RWPE2 (cell line): ENCODE data around the gene CACNA2D3.

Source experiments
- ATAC-seq: fragments of 200-7000 bp; cut with Tn5 transposase; 3 replicates; pipeline ENCODE4 v1.9.1; 2021; ENCODE audit warnings: low read depth
- DNase-seq: peaks from one replicate; pipeline ENCODE4 v3.0.0-alpha.2; 2020; ENCODE audit warnings: low spot score
- H3K27ac ChIP-seq: fragments of 450-650 bp; 2 replicates; pipeline ENCODE4 v1.5.1; 2017; ENCODE audit warnings: mild to moderate bottlenecking; ENCODE audit not compliant: poor library complexity, severe bottlenecking
- H3K27me3 ChIP-seq: fragments of 250-450 bp; sonication (Bioruptor Pico); 2 replicates; pipeline ENCODE4 v1.5.1; 2021; ENCODE audit warnings: mild to moderate bottlenecking, moderate library complexity; ENCODE audit not compliant: insufficient read depth, poor library complexity, severe bottlenecking
- H3K36me3 ChIP-seq: fragments of 250-450 bp; sonication (Bioruptor Pico); 2 replicates; pipeline ENCODE4 v1.5.1; 2020; ENCODE audit warnings: low read depth, mild to moderate bottlenecking, moderate library complexity
- H3K4me1 ChIP-seq: fragments of 250-450 bp; sonication (Bioruptor Pico); 2 replicates; pipeline ENCODE4 v1.5.1; 2021; ENCODE audit warnings: mild to moderate bottlenecking, moderate library complexity; ENCODE audit not compliant: insufficient read depth, poor library complexity, severe bottlenecking
- H3K4me3 ChIP-seq: fragments of 250-450 bp; sonication (Bioruptor Pico); 2 replicates; pipeline ENCODE4 v1.5.1; 2021; ENCODE audit warnings: mild to moderate bottlenecking, moderate library complexity; ENCODE audit not compliant: severe bottlenecking
- H3K9me3 ChIP-seq: fragments of 250-450 bp; sonication (Bioruptor Pico); 2 replicates; pipeline ENCODE4 v1.5.1; 2021; ENCODE audit warnings: mild to moderate bottlenecking, moderate library complexity; ENCODE audit not compliant: severe bottlenecking
- TF ChIP-seq, protein P1 (sequence below): fragments of 450-650 bp; IDR thresholded peaks from one replicate; pipeline ENCODE4 v1.5.1; 2017; ENCODE audit warnings: mild to moderate bottlenecking, moderate library complexity; ENCODE audit not compliant: poor library complexity, severe bottlenecking

CACNA2D3 gene

DNA sequence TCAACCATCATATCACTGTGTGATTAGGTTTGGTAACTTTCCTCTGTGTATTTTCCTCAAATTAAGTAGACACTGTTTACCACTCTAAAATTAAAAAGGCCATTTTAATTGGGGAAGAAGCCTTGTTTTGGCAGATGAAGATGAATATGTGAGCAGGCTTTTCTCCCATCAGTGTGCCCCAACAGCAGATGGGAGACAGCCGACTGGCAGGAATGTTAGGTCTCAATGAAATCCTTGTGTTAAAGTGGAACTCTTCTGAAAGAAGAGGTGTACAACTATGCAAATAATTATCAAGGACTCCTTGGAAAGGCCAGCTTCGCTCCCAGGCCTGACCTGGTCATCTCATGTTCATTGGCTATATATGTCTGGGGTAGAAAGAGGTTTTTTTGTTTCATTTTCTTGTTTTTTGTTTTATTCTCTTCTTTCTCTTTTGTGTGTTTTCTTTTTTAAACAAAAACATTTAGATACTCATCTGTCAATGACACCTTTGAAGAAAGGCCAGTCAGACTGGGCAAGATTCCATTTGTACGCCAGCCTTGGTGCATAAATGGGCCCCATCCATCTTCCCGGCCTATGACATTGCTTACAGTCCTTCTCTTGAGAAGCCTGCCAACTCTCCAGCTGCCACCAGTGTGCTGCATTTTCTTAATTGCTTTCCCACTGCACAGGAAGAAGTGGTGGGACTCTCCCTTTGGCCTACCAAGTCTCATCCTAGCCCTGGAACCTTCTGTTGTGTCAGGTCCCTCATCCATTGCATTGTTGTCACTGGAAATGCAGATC, 779.7 kb downstream of the CACNA2D3 start:
- Histone ChIP-seq H3K4me3 (no peak overlapping the region), H3K27me3 (no peaks in the 10 kb centered on the region), H3K27ac (no peak overlapping the region), H3K9me3 (no peaks in the 10 kb centered on the region), H3K4me1 (peaks cover 4% of the 10 kb centered on the region), H3K36me3 (no peaks in the 10 kb centered on the region)
- ATAC-seq (no peak), DNase-seq (no peak)
- TF ChIP-seq, protein P1, sequence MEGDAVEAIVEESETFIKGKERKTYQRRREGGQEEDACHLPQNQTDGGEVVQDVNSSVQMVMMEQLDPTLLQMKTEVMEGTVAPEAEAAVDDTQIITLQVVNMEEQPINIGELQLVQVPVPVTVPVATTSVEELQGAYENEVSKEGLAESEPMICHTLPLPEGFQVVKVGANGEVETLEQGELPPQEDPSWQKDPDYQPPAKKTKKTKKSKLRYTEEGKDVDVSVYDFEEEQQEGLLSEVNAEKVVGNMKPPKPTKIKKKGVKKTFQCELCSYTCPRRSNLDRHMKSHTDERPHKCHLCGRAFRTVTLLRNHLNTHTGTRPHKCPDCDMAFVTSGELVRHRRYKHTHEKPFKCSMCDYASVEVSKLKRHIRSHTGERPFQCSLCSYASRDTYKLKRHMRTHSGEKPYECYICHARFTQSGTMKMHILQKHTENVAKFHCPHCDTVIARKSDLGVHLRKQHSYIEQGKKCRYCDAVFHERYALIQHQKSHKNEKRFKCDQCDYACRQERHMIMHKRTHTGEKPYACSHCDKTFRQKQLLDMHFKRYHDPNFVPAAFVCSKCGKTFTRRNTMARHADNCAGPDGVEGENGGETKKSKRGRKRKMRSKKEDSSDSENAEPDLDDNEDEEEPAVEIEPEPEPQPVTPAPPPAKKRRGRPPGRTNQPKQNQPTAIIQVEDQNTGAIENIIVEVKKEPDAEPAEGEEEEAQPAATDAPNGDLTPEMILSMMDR: no peak

DNA sequence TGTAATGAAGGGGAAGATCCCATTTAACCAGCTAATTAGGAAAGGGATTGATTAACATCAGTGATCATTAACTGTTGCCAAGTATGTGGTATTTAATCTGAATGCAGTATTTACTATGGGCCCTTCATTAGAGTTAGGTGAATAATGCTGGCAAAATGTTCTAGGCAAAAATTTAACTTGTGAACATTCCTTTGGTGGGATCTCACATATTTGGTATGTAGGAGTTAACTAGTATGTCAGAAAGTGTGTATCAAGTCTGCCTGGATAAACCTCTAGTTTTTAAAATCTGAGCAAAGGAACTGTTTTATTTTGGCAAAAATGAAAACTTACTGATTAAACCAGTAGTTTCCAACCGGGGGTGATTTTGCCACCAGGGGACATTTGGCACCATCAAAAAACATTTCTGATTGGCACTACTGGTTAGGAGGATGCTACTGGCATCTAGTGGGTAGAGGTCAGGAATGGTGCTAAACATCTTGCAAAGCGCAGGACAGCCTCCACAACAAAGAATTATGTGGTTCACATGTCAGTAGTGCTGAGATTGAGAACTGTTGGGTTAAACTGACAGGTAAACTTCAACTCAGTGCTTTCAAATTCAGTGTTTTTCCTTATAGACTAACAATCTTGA, 783.0 kb downstream of the CACNA2D3 start:
- no peaks in the 10 kb centered on the region for H3K27me3 ChIP-seq
- TF ChIP-seq, protein P1: peak; percentile 18
- H3K9me3 ChIP-seq: no peaks in the 10 kb centered on the region
- H3K4me3 ChIP-seq: no peak overlapping the region
- ATAC-seq (no peak), DNase-seq (no peak)
- H3K36me3 ChIP-seq: no peaks in the 10 kb centered on the region
- H3K4me1 ChIP-seq: peaks cover 4% of the 10 kb centered on the region
- H3K27ac ChIP-seq: no peak overlapping the region

DNA sequence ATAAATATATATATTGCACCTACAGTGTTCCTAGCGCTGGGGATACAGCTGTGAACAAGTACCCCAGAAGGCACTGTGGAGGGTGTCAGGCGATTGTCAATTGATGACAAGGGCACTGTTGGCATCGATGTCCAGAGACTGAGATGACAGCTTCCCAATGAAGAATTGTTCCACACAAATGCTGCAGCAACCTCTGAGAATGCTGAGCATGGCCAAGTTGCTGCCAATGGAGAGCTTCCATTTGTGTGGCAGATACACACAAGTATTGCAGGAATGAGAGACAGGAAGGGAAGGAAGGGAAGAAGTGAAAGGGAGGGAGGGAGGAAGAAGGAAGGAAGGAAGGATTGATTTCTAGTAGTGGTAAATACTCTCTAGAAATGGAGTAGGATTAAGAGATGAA, 783.6 kb downstream of the CACNA2D3 start:
- H3K27ac ChIP-seq: no peak overlapping the region
- no peak for DNase-seq
- no peaks in the 10 kb centered on the region for H3K9me3 ChIP-seq
- TF ChIP-seq, protein P1: no peak
- H3K27me3 ChIP-seq: no peaks in the 10 kb centered on the region
- ATAC-seq: no peak
- H3K4me1 ChIP-seq: peaks cover 4% of the 10 kb centered on the region
- no peaks in the 10 kb centered on the region for H3K36me3 ChIP-seq
- H3K4me3 ChIP-seq: no peak overlapping the region

DNA sequence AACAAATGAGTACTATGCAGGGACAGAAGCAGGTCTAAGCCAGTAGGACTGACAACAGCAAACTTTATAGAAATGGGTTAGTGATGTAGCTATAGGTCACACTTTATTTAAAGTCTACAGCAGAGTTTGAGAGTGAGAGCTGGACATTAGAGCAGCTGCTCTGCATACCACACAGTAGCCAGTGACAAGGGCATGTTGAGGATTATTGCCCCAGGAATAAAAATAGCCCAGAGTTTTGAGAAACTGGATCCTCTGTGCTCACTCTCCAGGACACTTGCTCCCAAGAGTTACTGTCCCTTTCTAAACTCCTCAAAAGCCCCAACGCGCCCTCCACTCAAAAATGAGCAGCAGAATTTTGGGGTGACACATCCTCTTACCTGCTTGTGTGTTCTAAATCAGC, 784.4 kb downstream of the CACNA2D3 start:
- Histone ChIP-seq H3K27me3 (no peaks in the 10 kb centered on the region), H3K27ac (no peak overlapping the region), H3K9me3 (no peaks in the 10 kb centered on the region), H3K4me3 (no peak overlapping the region), H3K36me3 (no peaks in the 10 kb centered on the region), H3K4me1 (peaks cover 4% of the 10 kb centered on the region)
- TF ChIP-seq, protein P1: no peak
- ATAC-seq (no peak), DNase-seq (no peak)

DNA sequence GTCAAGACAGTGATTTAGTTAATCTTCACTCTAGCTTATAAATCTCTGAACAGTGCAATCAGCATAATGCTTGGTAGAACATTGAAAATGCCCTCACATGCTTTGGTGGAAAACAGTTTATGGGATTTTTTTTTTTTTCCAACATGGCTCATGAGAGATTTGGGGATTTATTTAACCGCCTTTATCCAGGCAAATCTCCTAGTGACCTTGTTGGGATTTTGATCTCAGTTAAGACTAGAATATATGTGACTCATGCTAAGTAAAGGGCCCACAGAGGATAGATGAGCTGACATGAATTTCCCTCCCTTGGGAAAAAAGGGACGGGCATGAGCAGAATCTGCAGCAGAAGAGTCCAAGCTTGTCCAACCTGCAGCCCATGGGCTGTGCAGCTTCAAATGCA, 786.8 kb downstream of the CACNA2D3 start:
- TF ChIP-seq, protein P1: no peak
- no peaks in the 10 kb centered on the region for H3K27me3 ChIP-seq
- ATAC-seq: no peak
- no peak for DNase-seq
- no peak overlapping the region for H3K27ac ChIP-seq
- no peaks in the 10 kb centered on the region for H3K36me3 ChIP-seq
- H3K4me3 ChIP-seq: no peak overlapping the region
- peaks cover 4% of the 10 kb centered on the region for H3K4me1 ChIP-seq
- no peaks in the 10 kb centered on the region for H3K9me3 ChIP-seq
